DMS53 (cell line): Measurements from ENCODE around the gene PSME3IP1.

Experiments
- DNase-seq: peaks from one replicate; lab custom pipeline; 2025; lab: John Stamatoyannopoulos, UW

PSME3IP1 gene

GRCh38 chr16:57145046-57146021 is 40.5 kb downstream of the PSME3IP1 start:
- DNase-seq = peak; percentile 13

- no peak for DNase-seq
These were observed 41.8 kb downstream of the PSME3IP1 start for GRCh38 chr16:57144027-57144426.

GRCh38 chr16:57143149-57143921 is 42.5 kb downstream of the PSME3IP1 start:
- DNase-seq = no peak

GRCh38 chr16:57141822-57142631 is 43.8 kb downstream of the PSME3IP1 start:
- no peak for DNase-seq

- no peak for DNase-seq
These were observed 44.7 kb downstream of the PSME3IP1 start for GRCh38 chr16:57140931-57141668.

- no peak for DNase-seq
These were observed 47.4 kb downstream of the PSME3IP1 start for GRCh38 chr16:57138281-57138935.

GRCh38 chr16:57137566-57138273 is 48.1 kb downstream of the PSME3IP1 start:
- DNase-seq = no peak

GRCh38 chr16:57137043-57137442 is 48.8 kb downstream of the PSME3IP1 start:
- no peak for DNase-seq

GRCh38 chr16:57134982-57135381 is 50.9 kb downstream of the PSME3IP1 start:
- DNase-seq = peak; percentile 88

- peak; percentile 23 for DNase-seq
These were observed 52.0 kb downstream of the PSME3IP1 start for GRCh38 chr16:57133886-57134285.

- no peak for DNase-seq
These were observed 52.8 kb downstream of the PSME3IP1 start for GRCh38 chr16:57133031-57133430.

- peak; percentile 59 for DNase-seq
These were observed 53.4 kb downstream of the PSME3IP1 start for GRCh38 chr16:57132470-57132869.

- DNase-seq = peak; percentile 15
These were observed 54.4 kb downstream of the PSME3IP1 start for GRCh38 chr16:57131351-57131970.

- no peak for DNase-seq
These were observed 54.9 kb downstream of the PSME3IP1 start for GRCh38 chr16:57130950-57131321.

GRCh38 chr16:57128771-57129389 is 57.0 kb downstream of the PSME3IP1 start:
- no peak for DNase-seq

GRCh38 chr16:57127836-57128235 is 58.0 kb downstream of the PSME3IP1 start:
- no peak for DNase-seq

GRCh38 chr16:57127037-57127763 is 58.6 kb downstream of the PSME3IP1 start:
- no peak for DNase-seq

- peak; percentile 32 for DNase-seq
These were observed 59.4 kb downstream of the PSME3IP1 start for GRCh38 chr16:57126411-57126810.

GRCh38 chr16:57125969-57126368 is 59.9 kb downstream of the PSME3IP1 start:
- DNase-seq = no peak
